OCI-LY1 (cell line): Measurements from ENCODE around the gene NOL3.

Experiments used
- EZH2 ChIP-seq: fragments of 200-600 bp; sonication (generic), shearing (Covaris generic); IDR thresholded peaks from 2 replicates; pipeline ENCODE4 v1.8.0; 2017; ENCODE audit warnings: borderline replicate concordance, mixed run types, mild to moderate bottlenecking, antibody characterized with exemption, low read length, moderate library complexity, mixed read lengths
- TF ChIP-seq, protein P1 (sequence below): fragments of 200-600 bp; sonication (generic), shearing (Covaris generic); IDR thresholded peaks from 2 replicates; pipeline ENCODE4 v1.5.1; 2017; ENCODE audit warnings: mild to moderate bottlenecking, antibody characterized with exemption, low read length, moderate library complexity, mixed read lengths

DNA sequence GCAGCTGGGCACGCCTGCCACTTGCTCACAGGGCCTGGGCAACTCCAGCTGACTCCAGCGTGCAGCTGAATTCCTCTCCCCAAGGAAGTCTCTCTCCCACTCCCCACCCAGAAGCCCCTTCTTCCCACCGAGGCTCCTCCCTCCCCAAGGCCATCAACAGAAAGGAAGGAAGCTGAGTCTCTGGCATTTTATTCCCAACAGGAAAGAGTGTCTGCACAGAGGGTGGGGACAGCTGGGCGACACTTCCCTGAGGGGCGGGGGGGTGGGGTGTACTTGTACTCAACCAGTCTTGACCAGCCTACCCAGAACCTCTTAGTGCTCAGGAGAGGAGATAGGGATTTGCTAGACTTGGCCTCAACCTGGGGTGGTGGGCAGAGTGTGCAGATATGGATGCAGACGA, 19.7 kb downstream of the NOL3 start, which contains the start of gene EXOC3L1:
- TF ChIP-seq, protein P1, sequence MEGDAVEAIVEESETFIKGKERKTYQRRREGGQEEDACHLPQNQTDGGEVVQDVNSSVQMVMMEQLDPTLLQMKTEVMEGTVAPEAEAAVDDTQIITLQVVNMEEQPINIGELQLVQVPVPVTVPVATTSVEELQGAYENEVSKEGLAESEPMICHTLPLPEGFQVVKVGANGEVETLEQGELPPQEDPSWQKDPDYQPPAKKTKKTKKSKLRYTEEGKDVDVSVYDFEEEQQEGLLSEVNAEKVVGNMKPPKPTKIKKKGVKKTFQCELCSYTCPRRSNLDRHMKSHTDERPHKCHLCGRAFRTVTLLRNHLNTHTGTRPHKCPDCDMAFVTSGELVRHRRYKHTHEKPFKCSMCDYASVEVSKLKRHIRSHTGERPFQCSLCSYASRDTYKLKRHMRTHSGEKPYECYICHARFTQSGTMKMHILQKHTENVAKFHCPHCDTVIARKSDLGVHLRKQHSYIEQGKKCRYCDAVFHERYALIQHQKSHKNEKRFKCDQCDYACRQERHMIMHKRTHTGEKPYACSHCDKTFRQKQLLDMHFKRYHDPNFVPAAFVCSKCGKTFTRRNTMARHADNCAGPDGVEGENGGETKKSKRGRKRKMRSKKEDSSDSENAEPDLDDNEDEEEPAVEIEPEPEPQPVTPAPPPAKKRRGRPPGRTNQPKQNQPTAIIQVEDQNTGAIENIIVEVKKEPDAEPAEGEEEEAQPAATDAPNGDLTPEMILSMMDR, result no peak
- TF ChIP-seq EZH2, result no peak
